ENCODE results near the gene NUAK2. TPM values are rescaled to one million over a fixed set of nuclear protein-coding genes. Genes with fewer than 3 reads are reported as not detected.

The NUAK2 gene
- total RNA-seq, 1 donor: 12.1 TPM

DNA sequence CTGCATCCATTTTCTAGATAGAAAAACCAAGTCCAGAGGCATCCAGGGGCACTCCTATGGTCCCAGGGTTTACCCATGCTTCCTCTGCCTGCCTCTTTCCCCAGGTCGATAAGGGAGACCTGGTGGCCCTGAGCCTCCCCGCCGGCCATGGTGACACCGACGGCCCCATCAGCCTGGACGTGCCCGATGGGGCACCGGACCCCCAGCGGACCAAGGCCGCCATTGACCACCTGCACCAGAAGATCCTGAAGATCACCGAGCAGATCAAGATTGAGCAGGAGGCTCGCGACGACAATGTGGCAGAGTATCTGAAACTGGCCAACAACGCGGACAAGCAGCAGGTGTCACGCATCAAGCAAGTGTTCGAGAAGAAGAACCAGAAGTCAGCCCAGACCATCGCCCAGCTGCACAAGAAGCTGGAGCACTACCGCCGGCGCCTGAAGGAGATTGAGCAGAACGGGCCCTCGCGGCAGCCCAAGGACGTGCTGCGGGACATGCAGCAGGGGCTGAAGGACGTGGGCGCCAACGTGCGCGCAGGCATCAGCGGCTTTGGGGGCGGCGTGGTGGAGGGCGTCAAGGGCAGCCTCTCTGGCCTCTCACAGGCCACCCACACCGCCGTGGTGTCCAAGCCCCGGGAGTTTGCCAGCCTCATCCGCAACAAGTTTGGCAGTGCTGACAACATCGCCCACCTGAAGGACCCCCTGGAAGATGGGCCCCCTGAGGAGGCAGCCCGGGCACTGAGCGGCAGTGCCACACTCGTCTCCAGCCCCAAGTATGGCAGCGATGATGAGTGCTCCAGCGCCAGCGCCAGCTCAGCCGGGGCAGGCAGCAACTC is 52.5 kb downstream of the NUAK2 start:
- no peak overlapping the region for H3K4me3 ChIP-seq (ENCODE audit: low read depth, low read length)
- TF ChIP-seq, protein P1, sequence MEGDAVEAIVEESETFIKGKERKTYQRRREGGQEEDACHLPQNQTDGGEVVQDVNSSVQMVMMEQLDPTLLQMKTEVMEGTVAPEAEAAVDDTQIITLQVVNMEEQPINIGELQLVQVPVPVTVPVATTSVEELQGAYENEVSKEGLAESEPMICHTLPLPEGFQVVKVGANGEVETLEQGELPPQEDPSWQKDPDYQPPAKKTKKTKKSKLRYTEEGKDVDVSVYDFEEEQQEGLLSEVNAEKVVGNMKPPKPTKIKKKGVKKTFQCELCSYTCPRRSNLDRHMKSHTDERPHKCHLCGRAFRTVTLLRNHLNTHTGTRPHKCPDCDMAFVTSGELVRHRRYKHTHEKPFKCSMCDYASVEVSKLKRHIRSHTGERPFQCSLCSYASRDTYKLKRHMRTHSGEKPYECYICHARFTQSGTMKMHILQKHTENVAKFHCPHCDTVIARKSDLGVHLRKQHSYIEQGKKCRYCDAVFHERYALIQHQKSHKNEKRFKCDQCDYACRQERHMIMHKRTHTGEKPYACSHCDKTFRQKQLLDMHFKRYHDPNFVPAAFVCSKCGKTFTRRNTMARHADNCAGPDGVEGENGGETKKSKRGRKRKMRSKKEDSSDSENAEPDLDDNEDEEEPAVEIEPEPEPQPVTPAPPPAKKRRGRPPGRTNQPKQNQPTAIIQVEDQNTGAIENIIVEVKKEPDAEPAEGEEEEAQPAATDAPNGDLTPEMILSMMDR (IDR thresholded peaks at IDR 0.05; ENCODE audit: insufficient read depth, low read depth, low read length): no peak
- no peak for DNase-seq (ENCODE audit: low read depth)

DNA sequence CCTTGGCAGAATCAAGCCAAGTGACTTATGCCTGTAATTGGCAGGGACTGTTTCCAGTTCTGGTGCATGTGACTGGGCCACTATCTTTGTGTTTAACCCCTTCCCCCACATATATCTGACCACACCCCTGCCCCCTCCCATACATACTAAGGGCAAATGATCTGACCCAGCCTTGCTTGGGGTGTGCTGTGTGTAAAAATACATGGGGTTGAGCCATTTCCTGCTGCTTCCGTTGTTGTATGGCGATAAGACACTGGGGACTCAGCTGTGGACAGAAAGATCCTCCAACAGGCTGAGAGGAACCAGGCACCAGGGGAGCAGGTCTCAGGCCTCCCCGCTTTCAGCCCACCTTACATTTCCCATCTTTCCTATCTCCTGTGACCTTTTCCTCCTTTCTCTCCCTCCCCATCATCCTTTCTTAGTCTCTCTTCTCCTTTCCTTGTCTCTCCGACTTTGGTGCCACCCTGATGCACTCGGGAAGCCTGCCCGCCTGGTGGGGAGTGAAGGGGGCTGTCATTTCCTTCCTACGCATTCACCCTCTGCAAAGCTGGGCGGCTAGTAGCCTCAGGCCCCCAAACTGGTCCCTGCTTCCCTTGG is 54.1 kb downstream of the NUAK2 start:
- no peak overlapping the region for H3K4me3 ChIP-seq (ENCODE audit: low read depth, low read length)
- DNase-seq (ENCODE audit: low read depth): no peak
- TF ChIP-seq, protein P1 (IDR thresholded peaks at IDR 0.05; ENCODE audit: insufficient read depth, low read depth, low read length): no peak

DNA sequence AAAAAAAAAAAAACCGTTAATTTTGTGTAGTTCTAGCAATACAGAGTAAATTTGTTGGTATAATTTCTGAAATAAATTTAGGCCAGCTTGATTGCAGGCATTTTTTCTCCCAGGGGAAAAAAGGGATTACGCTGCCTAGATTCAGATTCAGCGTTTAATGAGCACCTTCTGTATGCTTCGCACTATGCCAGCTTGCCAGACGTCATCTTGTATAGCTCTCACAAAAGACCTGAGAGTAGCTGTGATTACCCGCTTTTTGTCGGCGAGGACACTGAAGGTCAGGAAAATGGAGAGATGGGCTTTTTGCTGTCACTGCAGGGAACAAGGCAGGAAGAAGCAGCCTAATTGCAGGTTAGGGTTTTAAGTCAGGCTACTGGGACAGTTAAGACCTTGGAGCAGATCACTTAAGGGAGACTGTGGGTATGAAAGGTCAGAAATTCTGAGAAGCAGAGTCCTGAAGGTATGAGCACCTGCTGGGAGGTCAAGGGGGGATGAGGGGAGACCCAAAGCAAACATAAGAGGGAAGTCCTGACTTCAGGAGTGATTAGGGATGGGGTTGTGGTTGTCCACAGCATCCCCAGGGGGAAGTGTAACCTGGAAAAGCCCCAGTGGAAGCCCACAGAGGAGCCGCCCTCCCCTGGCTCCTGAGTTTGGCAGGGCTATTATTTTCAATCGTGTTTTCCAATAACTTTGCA is 54.8 kb downstream of the NUAK2 start:
- DNase-seq (ENCODE audit: low read depth): no peak
- TF ChIP-seq, protein P1 (IDR thresholded peaks at IDR 0.05; ENCODE audit: insufficient read depth, low read depth, low read length): no peak
- H3K4me3 ChIP-seq (ENCODE audit: low read depth, low read length): no peak overlapping the region

DNA sequence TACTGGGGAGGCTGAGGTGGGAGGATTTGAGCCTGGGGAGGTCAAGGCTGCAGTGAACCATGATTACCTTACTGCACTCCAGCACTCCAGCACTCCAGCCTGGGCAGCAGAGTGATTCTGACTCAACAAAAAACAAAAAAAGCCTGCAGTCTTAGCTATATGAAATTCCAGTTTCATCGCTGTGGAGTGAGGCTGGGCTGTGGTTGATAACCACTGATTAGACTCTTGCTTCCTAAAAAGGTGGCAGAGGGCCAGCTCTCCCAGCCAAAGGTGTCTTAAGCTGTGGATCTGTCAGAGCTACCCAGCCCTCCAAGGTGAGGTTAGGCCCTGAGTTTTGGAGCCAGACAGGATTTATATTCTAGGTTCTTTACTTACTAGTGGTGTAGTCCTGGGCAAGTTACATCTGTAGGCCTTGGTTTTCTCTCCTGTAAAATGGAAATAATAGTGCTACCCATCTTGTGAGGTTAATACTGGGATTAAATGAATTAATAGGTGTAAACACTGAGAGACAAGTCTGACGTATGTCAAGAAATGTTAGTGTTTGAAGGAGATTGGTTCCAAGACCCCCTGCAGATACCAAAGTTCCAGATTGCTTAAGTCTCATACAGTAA is 57.9 kb downstream of the NUAK2 start:
- no peak overlapping the region for H3K4me3 ChIP-seq (ENCODE audit: low read depth, low read length)
- DNase-seq (ENCODE audit: low read depth): peak; percentile 74
- TF ChIP-seq, protein P1 (IDR thresholded peaks at IDR 0.05; ENCODE audit: insufficient read depth, low read depth, low read length): no peak

DNA sequence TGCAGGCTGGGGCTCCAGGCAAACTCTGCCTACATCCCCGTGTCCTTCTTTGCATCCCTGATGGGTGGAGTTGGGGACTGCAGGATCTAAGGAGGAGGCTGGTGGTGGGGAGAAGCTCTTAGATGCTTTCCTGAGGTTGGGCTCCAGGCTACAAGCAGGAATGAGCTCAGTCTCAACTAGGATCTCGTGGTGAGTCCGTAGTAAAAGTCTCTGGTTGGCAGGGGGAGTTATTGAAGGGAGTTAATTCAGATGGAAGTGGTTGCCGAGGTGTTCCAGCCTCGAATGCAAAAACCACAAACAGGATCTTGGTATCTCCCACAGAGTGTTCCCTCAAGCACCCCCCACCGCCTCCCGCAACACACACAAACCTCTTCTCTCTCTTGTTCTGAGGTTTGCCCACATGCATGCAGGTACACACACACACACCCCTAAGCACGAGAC is 58.8 kb downstream of the NUAK2 start:
- DNase-seq (ENCODE audit: low read depth): no peak
- TF ChIP-seq, protein P1 (IDR thresholded peaks at IDR 0.05; ENCODE audit: insufficient read depth, low read depth, low read length): no peak

DNA sequence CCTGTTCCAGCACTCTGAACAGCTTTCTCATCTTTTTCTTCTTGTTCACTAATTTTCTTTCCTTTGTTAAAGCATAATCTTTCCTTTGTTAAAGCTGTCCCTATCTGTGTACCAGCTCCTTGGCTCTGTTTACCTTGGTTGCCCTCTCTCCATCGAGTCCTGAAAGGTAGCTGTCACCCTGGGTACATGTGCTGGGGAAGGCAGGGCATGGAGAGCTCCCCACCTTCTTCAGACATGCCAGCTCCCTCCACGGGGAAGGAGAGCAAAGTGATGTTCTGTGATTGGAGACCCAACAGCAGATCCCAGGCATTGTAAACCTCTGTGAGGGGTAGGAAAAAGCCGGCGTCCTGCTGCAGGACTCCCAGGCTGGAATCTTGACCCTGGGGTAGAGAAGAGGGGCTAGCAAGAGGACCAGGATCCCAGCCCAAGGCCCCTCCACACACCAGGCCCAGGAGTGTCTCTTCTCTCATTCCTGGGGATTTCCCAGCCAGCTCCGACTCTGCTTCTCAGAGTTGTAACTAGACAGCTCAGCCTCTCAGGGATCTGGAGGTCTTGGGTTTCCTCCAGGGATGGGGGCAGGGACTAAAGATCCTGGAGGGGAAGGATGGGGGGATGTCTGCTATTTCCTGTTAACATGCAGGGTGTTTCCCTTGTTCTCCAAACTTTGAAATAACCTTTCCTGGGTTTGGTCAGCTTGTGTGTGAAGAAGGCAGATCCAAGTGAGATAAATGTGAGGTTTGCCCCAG is 59.4 kb downstream of the NUAK2 start:
- no peak overlapping the region for H3K4me3 ChIP-seq (ENCODE audit: low read depth, low read length)
- TF ChIP-seq, protein P1 (IDR thresholded peaks at IDR 0.05; ENCODE audit: insufficient read depth, low read depth, low read length): no peak
- peak; percentile 56 for DNase-seq (ENCODE audit: low read depth)

More for the DNA sequence above, 58.8 kb downstream of the NUAK2 start:
- no peak overlapping the region for H3K4me3 ChIP-seq (ENCODE audit: low read depth, low read length)

Measured in fibroblast of villous mesenchyme (primary cell).